ENCODE measurements around the gene SND1. TPM values are rescaled to one million over a fixed set of nuclear protein-coding genes. Genes with fewer than 3 reads are reported as not detected.

Gene SND1
- total RNA-seq, 6 experiments from 2014 or later, result 77.5 to 150 (median 126) TPM

GRCh38 chr7:127979728-127980126 is 327.7 kb downstream of the SND1 start:
- Histone ChIP-seq H3K27ac (no peak overlapping the region), H3K9me3 (no peaks in the 10 kb centered on the region), H3K27me3 (no peaks in the 10 kb centered on the region), H3K36me3 (peaks cover 0 to 4% (median 0%) of the 10 kb centered on the region in 4 donors), H3K4me1 (no peaks in the 10 kb centered on the region), H3K4me3 (no peak overlapping the region)
- no peak for ATAC-seq
- DNase-seq, result no peak
- intact Hi-C loops (cut with DNase I), result no loop called here
- TF ChIP-seq CTCF (IDR thresholded peaks at IDR 0.05), result no peak
- TF ChIP-seq POLR2A (IDR thresholded peaks at IDR 0.05), result no peak

- 92% methylated on average over 1 of the region's 1 CpG for WGBS (ENCODE audit: insufficient coverage, low coverage, low lambda C conversion rate, missing lambda C conversion rate)
- Histone ChIP-seq H3K9me3 (no peaks in the 10 kb centered on the region), H3K36me3 (peaks cover 0 to 2% (median 0%) of the 10 kb centered on the region in 4 donors), H3K27ac (no peak overlapping the region), H3K4me3 (no peak overlapping the region), H3K4me1 (no peaks in the 10 kb centered on the region), H3K27me3 (no peaks in the 10 kb centered on the region)
- no peak for DNase-seq
- intact Hi-C loops (cut with DNase I), result no loop called here
- no peak for ATAC-seq
- TF ChIP-seq CTCF (IDR thresholded peaks at IDR 0.05) (no peak), POLR2A (IDR thresholded peaks at IDR 0.05) (no peak)
These were observed 328.9 kb downstream of the SND1 start for GRCh38 chr7:127980901-127981300.

GRCh38 chr7:127981965-127982364 is 330.0 kb downstream of the SND1 start:
- intact Hi-C loops (cut with DNase I), result no loop called here
- Histone ChIP-seq H3K27me3 (no peaks in the 10 kb centered on the region), H3K27ac (no peak overlapping the region), H3K36me3 (peaks cover 0 to 2% (median 0%) of the 10 kb centered on the region in 4 donors), H3K4me3 (no peak overlapping the region), H3K4me1 (no peaks in the 10 kb centered on the region), H3K9me3 (no peaks in the 10 kb centered on the region)
- no peak for ATAC-seq
- 100% methylated on average over 4 of the region's 4 CpGs for WGBS (ENCODE audit: insufficient coverage, low coverage, low lambda C conversion rate, missing lambda C conversion rate)
- no peak for DNase-seq
- TF ChIP-seq POLR2A (IDR thresholded peaks at IDR 0.05) (no peak), CTCF (IDR thresholded peaks at IDR 0.05) (no peak)

DNA sequence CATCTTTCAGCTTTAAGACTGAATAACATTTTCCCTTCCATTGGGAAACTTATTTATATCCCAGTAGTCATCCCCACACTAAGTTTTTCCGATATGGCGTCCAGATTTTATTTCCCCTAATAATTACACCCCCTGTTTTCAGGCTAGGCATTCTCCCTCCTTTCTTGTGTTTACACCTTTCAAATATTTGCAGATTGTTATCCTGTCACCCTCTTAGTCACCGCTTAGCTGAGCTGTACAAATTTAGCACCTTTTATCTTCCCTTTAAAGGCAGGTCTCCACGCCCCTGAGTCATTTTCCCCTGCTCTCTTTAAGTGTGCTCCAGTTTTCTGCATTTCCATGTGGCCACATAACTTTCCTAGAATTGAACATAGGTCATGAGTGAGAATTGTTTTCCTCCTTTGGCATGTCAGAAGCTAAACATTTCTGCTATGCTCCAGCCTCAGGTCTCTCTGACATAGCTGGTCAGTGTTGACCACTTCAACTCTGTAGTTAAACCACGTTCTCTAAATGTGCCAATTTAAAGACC is 331.9 kb downstream of the SND1 start:
- no peak for DNase-seq
- 76% methylated on average over 5 of the region's 5 CpGs for whole genome bisulfite sequencing (ENCODE audit: insufficient coverage, low coverage, low lambda C conversion rate, missing lambda C conversion rate)
- intact Hi-C loops (cut with DNase I), result no loop called here
- no peaks in the 10 kb centered on the region for H3K4me1 ChIP-seq
- H3K4me3 ChIP-seq, result no peak overlapping the region
- H3K27me3 ChIP-seq, result no peaks in the 10 kb centered on the region
- peak in 1 of 4 donors; percentile 60 for ATAC-seq
- no peak overlapping the region for H3K27ac ChIP-seq
- H3K36me3 ChIP-seq, result peaks cover 0 to 2% (median 0%) of the 10 kb centered on the region in 4 donors
- no peaks in the 10 kb centered on the region for H3K9me3 ChIP-seq
- TF ChIP-seq CTCF (IDR thresholded peaks at IDR 0.05) (no peak), POLR2A (IDR thresholded peaks at IDR 0.05) (no peak)

Data from right lobe of liver (tissue), 6 donors.